Measurements from ENCODE around the gene HEYL.
A peak's percentile ranks its signal among the peaks of the same experiment; 100 is the strongest.

HEYL gene

DNA sequence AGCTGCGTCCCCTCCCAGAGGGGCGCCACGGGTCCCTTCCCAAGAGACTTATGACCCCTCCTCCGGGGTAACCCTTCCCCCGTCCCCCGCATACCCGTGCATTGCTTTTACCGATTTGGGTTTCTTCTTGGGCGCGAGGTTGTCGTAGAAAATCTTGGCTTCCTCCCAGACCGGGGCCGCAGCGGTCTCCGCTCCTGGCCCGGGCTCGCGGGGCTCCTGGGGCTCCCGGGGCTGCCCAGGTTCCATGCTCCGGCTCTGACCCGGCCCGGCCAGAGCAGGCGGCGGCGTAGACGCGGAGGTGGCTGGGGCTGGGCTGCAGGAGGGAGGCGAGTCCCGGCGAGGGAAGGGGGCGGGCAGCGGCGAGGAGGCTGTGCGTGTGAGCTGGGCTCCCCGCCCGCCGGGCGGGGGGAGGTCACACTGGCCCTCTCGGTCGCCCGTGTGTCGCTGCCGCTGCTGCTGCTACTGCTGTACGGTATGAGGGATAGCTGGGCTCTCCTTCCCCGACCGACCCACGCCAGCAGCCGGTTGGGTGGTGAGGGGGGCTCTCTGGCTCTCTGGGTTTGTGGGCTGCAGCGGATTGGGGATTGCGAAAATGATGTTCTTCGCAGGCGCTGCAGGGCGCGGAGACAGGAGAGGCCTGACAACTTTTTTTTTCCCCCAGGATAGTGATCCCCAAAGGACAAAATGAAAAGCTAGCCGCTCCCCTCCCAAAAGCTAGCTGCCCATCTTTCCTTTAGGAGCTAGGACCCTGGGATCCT, 32.5 kb upstream of the HEYL start, which contains the start of gene NT5C1A:
Gene NT5C1A (minus strand): TSS at position 315 of the 758 bp plus-strand sequence. CDS start 69 bp downstream, at position 246.
- peaks cover 23% of the 10 kb centered on the region for H3K4me1 ChIP-seq (ENCODE audit: low read length)
- H3K79me2 ChIP-seq (ENCODE audit: low read length) = no peaks in the 10 kb centered on the region
- H2AFZ ChIP-seq (ENCODE audit: low read depth, low read length) = peak within 1 kb of the TSS; percentile 64
- H3K27ac ChIP-seq (ENCODE audit: low read length) = no peak within 1 kb of the TSS
- no peaks in the 10 kb centered on the region for H3K9me3 ChIP-seq (ENCODE audit: insufficient read depth, low read length)
- peak within 1 kb of the TSS; percentile 96 for H3K4me3 ChIP-seq (ENCODE audit: low read length)
- H3K9ac ChIP-seq (ENCODE audit: low read length) = peak within 1 kb of the TSS; percentile 78
- TF ChIP-seq, protein P1, sequence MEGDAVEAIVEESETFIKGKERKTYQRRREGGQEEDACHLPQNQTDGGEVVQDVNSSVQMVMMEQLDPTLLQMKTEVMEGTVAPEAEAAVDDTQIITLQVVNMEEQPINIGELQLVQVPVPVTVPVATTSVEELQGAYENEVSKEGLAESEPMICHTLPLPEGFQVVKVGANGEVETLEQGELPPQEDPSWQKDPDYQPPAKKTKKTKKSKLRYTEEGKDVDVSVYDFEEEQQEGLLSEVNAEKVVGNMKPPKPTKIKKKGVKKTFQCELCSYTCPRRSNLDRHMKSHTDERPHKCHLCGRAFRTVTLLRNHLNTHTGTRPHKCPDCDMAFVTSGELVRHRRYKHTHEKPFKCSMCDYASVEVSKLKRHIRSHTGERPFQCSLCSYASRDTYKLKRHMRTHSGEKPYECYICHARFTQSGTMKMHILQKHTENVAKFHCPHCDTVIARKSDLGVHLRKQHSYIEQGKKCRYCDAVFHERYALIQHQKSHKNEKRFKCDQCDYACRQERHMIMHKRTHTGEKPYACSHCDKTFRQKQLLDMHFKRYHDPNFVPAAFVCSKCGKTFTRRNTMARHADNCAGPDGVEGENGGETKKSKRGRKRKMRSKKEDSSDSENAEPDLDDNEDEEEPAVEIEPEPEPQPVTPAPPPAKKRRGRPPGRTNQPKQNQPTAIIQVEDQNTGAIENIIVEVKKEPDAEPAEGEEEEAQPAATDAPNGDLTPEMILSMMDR (IDR thresholded peaks at IDR 0.05; ENCODE audit: low read depth, low read length) = no peak
- no peak for TF ChIP-seq EZH2phosphoT487 (IDR thresholded peaks at IDR 0.05; ENCODE audit: low read depth)
- H4K20me1 ChIP-seq (ENCODE audit: insufficient read depth, low read length) = no peaks in the 10 kb centered on the region
- no peaks in the 10 kb centered on the region for H3K27me3 ChIP-seq (ENCODE audit: low read depth, low read length)
- no peaks in the 10 kb centered on the region for H3K36me3 ChIP-seq (replicated peaks; ENCODE audit: low read depth, low read length)
- peak within 1 kb of the TSS; percentile 95 for H3K4me2 ChIP-seq (ENCODE audit: low read length)

DNA sequence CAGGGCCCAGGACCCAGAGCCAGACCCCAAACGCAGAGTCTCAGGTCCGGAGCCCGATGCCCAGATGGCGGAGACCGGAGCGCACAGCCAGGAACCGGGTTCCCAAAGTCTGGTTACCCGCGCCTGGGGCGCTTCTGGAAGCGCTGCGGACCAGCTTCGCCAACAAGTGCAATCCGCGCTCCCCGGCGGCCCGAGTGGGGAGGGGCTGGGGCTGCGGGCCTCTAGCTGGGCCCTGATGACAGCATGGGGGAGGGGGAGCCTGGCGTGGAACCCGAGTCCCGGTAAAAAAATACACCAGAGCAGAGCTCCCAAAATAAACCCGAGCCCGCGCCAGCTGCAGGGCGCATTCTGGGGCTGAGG, 32.0 kb upstream of the HEYL start:
- TF ChIP-seq, protein P1 (IDR thresholded peaks at IDR 0.05; ENCODE audit: low read depth, low read length) = no peak
- TF ChIP-seq EZH2phosphoT487 (IDR thresholded peaks at IDR 0.05; ENCODE audit: low read depth) = no peak
- no peaks in the 10 kb centered on the region for H4K20me1 ChIP-seq (ENCODE audit: insufficient read depth, low read length)
- H3K4me3 ChIP-seq (ENCODE audit: low read length) = peak overlapping the region; percentile 96

DNA sequence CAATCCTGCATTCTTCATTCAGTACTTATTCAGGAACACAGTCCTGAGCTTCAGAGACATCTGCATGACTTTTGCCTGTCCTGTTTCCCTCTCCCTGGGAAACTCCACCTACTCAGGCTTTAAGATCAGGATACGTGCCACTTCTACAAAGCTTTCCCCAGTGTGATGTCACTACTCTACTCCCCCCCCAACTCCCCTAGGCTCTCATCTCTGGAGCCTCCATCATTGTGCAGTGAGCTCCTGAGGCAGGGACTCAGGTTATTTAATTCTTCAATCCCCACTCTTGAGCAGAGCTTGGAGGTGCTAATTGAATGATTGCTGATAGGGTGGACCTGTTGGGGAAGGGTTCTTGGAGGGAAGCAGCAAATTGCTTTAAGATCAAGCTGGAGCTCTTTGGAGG, 31.2 kb upstream of the HEYL start:
- TF ChIP-seq, protein P1 (IDR thresholded peaks at IDR 0.05; ENCODE audit: low read depth, low read length) = no peak
- TF ChIP-seq EZH2phosphoT487 (IDR thresholded peaks at IDR 0.05; ENCODE audit: low read depth) = no peak
- Histone ChIP-seq H3K9ac (ENCODE audit: low read length) (no peak overlapping the region), H2AFZ (ENCODE audit: low read depth, low read length) (no peak overlapping the region), H3K4me2 (ENCODE audit: low read length) (peak overlapping the region; percentile 95), H3K27ac (ENCODE audit: low read length) (no peak overlapping the region), H3K79me2 (ENCODE audit: low read length) (no peaks in the 10 kb centered on the region), H3K36me3 (replicated peaks; ENCODE audit: low read depth, low read length) (no peaks in the 10 kb centered on the region), H3K9me3 (ENCODE audit: insufficient read depth, low read length) (no peaks in the 10 kb centered on the region), H4K20me1 (ENCODE audit: insufficient read depth, low read length) (no peaks in the 10 kb centered on the region), H3K27me3 (ENCODE audit: low read depth, low read length) (no peaks in the 10 kb centered on the region), H3K4me1 (ENCODE audit: low read length) (peaks cover 36% of the 10 kb centered on the region), H3K4me3 (ENCODE audit: low read length) (peak overlapping the region; percentile 96)

More for the DNA sequence above, 32.0 kb upstream of the HEYL start:
- no peaks in the 10 kb centered on the region for H3K9me3 ChIP-seq (ENCODE audit: insufficient read depth, low read length)
- H3K27ac ChIP-seq (ENCODE audit: low read length) = no peak overlapping the region
- no peaks in the 10 kb centered on the region for H3K79me2 ChIP-seq (ENCODE audit: low read length)
- peaks cover 29% of the 10 kb centered on the region for H3K4me1 ChIP-seq (ENCODE audit: low read length)
- peak overlapping the region; percentile 64; the same call in 1 of the 2 replicates for H2AFZ ChIP-seq (ENCODE audit: low read depth, low read length)
- no peaks in the 10 kb centered on the region for H3K27me3 ChIP-seq (ENCODE audit: low read depth, low read length)
- no peaks in the 10 kb centered on the region for H3K36me3 ChIP-seq (replicated peaks; ENCODE audit: low read depth, low read length)
- peak overlapping the region; percentile 95 for H3K4me2 ChIP-seq (ENCODE audit: low read length)
- H3K9ac ChIP-seq (ENCODE audit: low read length) = peak overlapping the region; percentile 78

DNA sequence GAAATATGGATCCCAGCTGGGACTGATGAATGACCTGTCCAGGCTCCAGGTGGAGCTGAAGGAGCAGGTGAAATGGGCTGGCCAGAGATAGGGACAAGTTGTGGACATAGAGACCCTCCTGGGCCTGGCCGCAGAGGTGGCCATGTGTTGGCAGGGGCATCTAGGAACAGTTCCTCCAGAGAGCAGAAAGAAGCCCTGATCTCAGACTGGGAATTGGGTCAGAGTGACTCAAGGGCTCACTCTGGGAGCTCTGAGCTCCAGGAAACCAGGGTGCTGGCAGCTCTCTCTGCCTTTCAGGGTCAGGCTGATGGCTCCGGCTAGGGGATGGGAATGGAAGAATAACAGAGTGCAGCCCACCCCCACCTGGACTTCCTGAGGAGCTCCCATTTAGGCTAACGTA, 29.5 kb upstream of the HEYL start:
- no peaks in the 10 kb centered on the region for H3K79me2 ChIP-seq (ENCODE audit: low read length)
- H4K20me1 ChIP-seq (ENCODE audit: insufficient read depth, low read length) = no peaks in the 10 kb centered on the region
- no peak overlapping the region for H3K27ac ChIP-seq (ENCODE audit: low read length)
- TF ChIP-seq, protein P1 (IDR thresholded peaks at IDR 0.05; ENCODE audit: low read depth, low read length) = no peak
- no peak for TF ChIP-seq EZH2phosphoT487 (IDR thresholded peaks at IDR 0.05; ENCODE audit: low read depth)
- H3K4me3 ChIP-seq (ENCODE audit: low read length) = no peak overlapping the region
- H3K4me2 ChIP-seq (ENCODE audit: low read length) = no peak overlapping the region
- no peaks in the 10 kb centered on the region for H3K9me3 ChIP-seq (ENCODE audit: insufficient read depth, low read length)
- H3K9ac ChIP-seq (ENCODE audit: low read length) = no peak overlapping the region
- H2AFZ ChIP-seq (ENCODE audit: low read depth, low read length) = no peak overlapping the region
- no peaks in the 10 kb centered on the region for H3K36me3 ChIP-seq (replicated peaks; ENCODE audit: low read depth, low read length)
- peaks cover 44% of the 10 kb centered on the region for H3K4me1 ChIP-seq (ENCODE audit: low read length)
- no peaks in the 10 kb centered on the region for H3K27me3 ChIP-seq (ENCODE audit: low read depth, low read length)
